Measurements from ENCODE around the gene LRRC75B.
"Not testable (repeated sequence)": the region's sequence is repeated elsewhere in the genome, so short reads cannot be mapped to it uniquely, and the experiment has no call there.

LRRC75B gene

DNA sequence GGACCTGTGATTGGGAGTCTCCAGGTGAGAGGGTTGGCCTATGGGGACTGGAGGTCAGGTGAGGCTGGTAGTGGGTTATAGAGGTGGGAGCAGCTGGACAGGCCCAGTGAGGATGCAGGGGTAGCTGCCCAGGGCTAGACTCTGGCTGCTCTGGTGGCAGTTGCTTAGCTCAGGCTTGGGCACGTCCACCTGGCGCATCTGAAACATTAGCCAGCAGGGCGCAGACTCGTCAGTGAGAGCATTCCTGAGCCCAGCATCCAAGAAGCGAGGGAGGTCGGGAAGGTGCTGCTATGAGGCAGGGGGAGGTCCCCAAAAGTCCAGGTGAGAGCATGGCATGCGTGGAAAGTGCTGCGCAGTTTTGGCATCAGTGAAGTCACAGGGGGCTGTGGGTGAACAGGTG lies 6.6 kb upstream of the LRRC75B start:
- no peak for DNase-seq (ENCODE audit: low read depth)
- TF ChIP-seq, protein P1, sequence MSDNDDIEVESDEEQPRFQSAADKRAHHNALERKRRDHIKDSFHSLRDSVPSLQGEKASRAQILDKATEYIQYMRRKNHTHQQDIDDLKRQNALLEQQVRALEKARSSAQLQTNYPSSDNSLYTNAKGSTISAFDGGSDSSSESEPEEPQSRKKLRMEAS (IDR thresholded peaks at IDR 0.05; ENCODE audit: low read depth, low read length): no peak
- TF ChIP-seq POLR2A (IDR thresholded peaks at IDR 0.05; ENCODE audit: extremely low read depth, insufficient read length): no peak
- TF ChIP-seq, protein P2, sequence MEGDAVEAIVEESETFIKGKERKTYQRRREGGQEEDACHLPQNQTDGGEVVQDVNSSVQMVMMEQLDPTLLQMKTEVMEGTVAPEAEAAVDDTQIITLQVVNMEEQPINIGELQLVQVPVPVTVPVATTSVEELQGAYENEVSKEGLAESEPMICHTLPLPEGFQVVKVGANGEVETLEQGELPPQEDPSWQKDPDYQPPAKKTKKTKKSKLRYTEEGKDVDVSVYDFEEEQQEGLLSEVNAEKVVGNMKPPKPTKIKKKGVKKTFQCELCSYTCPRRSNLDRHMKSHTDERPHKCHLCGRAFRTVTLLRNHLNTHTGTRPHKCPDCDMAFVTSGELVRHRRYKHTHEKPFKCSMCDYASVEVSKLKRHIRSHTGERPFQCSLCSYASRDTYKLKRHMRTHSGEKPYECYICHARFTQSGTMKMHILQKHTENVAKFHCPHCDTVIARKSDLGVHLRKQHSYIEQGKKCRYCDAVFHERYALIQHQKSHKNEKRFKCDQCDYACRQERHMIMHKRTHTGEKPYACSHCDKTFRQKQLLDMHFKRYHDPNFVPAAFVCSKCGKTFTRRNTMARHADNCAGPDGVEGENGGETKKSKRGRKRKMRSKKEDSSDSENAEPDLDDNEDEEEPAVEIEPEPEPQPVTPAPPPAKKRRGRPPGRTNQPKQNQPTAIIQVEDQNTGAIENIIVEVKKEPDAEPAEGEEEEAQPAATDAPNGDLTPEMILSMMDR (IDR thresholded peaks at IDR 0.05; ENCODE audit: low read depth, low read length): no peak
- TF ChIP-seq MYC (IDR thresholded peaks at IDR 0.05; ENCODE audit: low read depth, low read length): no peak
- no peak overlapping the region for H3K4me3 ChIP-seq (ENCODE audit: low read depth, low read length)

DNA sequence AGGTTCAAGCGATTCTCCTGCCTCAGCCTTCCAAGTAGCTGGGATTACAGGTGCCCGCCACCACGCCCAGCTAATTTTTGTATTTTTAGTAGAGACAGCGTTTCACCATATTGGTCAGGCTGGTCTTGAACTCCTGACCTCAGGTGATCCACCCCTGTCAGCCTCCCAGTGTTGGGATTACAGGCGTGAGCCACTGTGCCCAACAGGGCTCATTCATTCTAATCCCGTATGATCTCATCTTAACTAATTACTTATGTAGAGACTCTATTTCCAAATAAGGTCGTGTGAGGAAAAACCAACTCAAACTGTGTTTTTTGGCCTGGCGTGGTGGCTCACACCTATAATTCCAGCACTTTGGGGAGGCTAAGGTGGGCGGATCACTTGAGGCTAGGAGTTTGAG lies 4.2 kb upstream of the LRRC75B start:
- DNase-seq (ENCODE audit: low read depth); H3K4me3 ChIP-seq (ENCODE audit: low read depth, low read length): not testable (repeated sequence)

DNA sequence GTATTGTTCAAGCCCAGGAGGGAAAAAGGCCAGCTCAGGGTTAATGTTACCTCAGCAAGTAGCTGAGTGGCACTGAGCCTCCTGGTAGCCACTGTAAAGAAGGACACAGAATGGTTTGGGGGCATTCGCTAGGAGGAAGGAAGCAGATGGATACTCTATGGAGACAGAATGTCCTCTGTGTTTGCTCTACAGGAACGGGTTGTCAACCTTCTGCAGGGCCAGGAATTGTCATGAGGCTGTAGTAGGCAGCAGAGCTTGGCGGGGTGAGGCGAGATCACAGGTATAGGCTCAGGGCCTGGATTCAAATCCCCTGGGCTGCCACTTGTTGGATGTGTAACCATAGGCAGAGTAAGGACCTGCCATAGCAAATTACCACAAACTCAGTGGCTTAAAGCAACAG lies 3.0 kb upstream of the LRRC75B start:
- no peak for DNase-seq (ENCODE audit: low read depth)
- no peak for TF ChIP-seq MYC (IDR thresholded peaks at IDR 0.05; ENCODE audit: low read depth, low read length)
- TF ChIP-seq, protein P2 (IDR thresholded peaks at IDR 0.05; ENCODE audit: low read depth, low read length): no peak
- TF ChIP-seq POLR2A (IDR thresholded peaks at IDR 0.05; ENCODE audit: extremely low read depth, insufficient read length): no peak
- TF ChIP-seq, protein P1 (IDR thresholded peaks at IDR 0.05; ENCODE audit: low read depth, low read length): no peak
- no peak overlapping the region for H3K4me3 ChIP-seq (ENCODE audit: low read depth, low read length)

DNA sequence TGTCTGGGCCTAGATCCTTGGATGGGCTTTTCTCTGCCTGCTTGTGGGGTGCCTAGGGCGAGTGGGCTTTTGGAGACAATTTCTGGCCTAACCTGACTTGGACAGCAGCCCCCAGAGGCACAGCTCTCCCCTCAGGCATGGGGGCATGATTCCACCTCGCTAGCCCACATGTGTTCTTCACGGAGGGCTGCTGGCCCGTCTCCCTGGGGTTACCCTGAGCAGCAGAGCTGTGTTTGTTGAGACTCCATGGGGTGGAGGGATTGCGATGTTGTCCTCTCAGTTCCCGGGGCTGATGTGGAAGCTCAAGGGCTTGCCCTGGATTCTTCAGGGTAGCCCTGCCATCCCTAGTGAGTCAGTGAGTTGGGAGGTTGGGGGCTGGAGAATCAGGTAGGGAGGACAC lies 2.4 kb upstream of the LRRC75B start:
- TF ChIP-seq, protein P1 (IDR thresholded peaks at IDR 0.05; ENCODE audit: low read depth, low read length): no peak
- TF ChIP-seq POLR2A (IDR thresholded peaks at IDR 0.05; ENCODE audit: extremely low read depth, insufficient read length) (no peak), MYC (IDR thresholded peaks at IDR 0.05; ENCODE audit: low read depth, low read length) (no peak)
- TF ChIP-seq, protein P2 (IDR thresholded peaks at IDR 0.05; ENCODE audit: low read depth, low read length): no peak

DNA sequence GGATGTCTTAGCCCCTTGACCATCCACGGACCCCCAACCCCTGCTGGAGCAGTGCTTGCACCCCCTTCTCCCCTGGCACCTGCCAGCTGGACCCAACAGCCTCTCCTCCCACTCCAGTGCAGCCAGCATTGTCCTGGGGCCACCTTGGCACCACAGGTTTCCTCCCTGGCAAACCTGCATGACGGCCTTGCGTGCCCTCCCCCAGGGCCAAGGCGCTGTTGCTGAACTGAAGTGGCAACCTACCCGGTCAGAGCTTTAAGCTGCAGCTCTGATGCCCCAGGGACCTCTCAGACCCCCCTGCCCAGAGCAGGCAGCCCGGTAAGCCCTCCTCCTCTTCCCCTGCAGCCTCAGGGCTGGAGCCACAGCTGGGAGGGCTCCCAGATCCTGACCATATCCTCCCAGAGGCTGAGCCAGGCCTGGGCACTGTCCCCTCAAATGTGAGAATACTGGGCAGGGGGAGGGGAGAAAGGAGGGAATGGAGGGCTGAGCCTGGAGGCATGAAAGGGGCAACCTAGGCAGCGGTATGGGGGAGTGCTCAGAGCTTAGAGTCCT lies 1.8 kb upstream of the LRRC75B start:
- no peak overlapping the region for H3K4me3 ChIP-seq (ENCODE audit: low read depth, low read length)
- TF ChIP-seq POLR2A (IDR thresholded peaks at IDR 0.05; ENCODE audit: extremely low read depth, insufficient read length) (no peak), MYC (IDR thresholded peaks at IDR 0.05; ENCODE audit: low read depth, low read length) (no peak)
- TF ChIP-seq, protein P2 (IDR thresholded peaks at IDR 0.05; ENCODE audit: low read depth, low read length): no peak
- TF ChIP-seq, protein P1 (IDR thresholded peaks at IDR 0.05; ENCODE audit: low read depth, low read length): no peak
- DNase-seq (ENCODE audit: low read depth): no peak

More for the DNA sequence above, 2.4 kb upstream of the LRRC75B start:
- DNase-seq (ENCODE audit: low read depth): no peak
- H3K4me3 ChIP-seq (ENCODE audit: low read depth, low read length): no peak overlapping the region

DNA sequence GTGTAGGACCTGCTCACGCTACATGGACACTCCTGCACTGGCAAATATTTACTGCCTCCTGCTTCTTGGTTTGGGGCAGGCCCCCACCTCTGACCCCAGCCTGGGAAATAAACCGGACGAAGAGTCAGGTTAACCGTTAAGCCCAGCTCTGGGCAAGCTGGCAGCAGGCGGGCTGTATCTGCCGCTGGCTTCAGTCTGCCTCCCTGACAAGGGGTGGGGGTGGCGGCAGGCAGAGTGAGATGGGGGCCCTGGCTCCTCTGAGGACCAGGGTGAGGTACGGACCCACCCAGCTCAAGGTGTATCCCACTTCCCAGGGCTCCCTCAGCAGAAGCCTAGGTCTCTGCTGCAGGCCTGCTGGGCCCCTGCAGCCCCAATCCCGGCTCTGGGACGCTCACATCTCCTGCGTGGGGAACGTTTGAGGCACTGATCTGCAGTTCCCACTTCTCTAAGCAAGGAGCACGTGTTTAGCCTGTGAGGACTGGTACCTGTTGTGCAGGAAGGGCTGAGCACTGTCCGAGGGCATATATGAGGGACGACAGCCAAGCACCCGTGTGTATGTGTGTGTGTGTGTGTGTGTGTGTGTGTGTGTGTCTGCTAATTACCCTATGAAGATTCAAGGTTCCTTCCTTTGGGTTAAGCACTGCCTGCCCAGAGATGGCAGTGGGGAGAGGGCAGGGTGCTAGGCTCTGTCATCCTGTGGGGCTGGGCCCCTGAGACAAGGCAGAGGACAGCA lies 1.1 kb upstream of the LRRC75B start:
- no peak overlapping the region for H3K4me3 ChIP-seq (ENCODE audit: low read depth, low read length)
- no peak for DNase-seq (ENCODE audit: low read depth)
- TF ChIP-seq, protein P2 (IDR thresholded peaks at IDR 0.05; ENCODE audit: low read depth, low read length): no peak
- TF ChIP-seq, protein P1 (IDR thresholded peaks at IDR 0.05; ENCODE audit: low read depth, low read length): no peak
- TF ChIP-seq POLR2A (IDR thresholded peaks at IDR 0.05; ENCODE audit: extremely low read depth, insufficient read length): no peak
- no peak for TF ChIP-seq MYC (IDR thresholded peaks at IDR 0.05; ENCODE audit: low read depth, low read length)

DNA sequence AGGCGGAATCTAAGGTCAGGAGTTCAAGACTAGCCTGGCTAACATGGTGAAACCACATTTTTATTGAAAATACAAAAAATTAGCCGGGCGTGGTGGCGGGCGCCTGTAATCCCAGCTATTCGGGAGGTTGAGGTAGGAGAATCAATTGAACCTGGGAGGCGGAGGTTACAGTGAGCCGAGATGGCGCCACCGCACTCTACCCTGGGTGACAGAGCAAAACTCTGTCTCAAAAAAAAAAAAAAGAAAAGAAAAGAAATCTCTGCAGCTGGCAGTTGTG lies 624 bp upstream of the LRRC75B start:
- DNase-seq (ENCODE audit: low read depth); H3K4me3 ChIP-seq (ENCODE audit: low read depth, low read length): not testable (repeated sequence)
